Activated CD8-positive, alpha-beta memory T cell treated with anti-CD3 and anti-CD28 coated beads for 24 hours (primary cell): ENCODE results near the gene FAT2.
"Not testable (repeated sequence)": the region's sequence is repeated elsewhere in the genome, so short reads cannot be mapped to it uniquely, and the experiment has no call there.

ENCODE experiments used
- DNase-seq: peaks from one replicate; pipeline ENCODE4 v3.0.0-alpha.2; 2020

Gene FAT2

DNA sequence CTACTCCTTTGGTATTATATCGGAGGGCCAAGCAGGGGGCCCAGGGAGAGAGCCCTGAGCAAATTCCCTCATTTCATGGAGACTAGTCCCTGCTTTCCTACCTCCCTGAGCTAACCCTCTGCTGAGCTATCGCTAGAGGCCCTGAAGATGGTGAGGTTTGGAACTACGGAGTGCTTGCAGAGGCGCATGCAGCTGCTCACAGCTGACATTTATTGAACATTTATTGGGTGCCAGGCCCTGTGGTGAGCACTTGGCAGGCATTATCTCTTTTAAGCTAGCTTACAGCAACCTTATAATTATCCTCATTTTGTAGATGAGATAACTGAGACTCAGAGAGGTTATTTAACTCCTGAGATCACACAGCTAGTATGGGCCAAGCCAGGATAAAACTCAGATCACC, 9.8 kb downstream of the FAT2 start:
- no peak for DNase-seq

DNA sequence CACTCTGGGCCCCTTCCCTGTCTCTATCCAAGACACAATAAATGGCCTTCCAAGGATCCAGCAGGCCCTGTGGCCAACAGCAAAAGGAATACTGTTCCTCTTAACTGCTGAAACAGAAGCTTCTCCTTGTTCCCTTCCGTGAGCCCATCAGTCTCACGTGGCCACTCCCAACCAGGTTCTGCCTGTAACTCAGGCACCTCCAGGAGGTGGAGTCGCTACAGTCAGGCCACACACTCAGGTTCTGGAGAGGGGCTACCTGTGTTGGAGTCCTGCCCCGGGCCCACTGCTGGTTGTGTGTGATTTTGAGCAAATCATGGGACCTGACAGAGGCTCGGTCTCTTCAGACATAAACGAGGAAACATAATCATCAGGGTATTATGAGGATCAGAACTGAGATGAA, 10.3 kb downstream of the FAT2 start:
- DNase-seq, result no peak

DNA sequence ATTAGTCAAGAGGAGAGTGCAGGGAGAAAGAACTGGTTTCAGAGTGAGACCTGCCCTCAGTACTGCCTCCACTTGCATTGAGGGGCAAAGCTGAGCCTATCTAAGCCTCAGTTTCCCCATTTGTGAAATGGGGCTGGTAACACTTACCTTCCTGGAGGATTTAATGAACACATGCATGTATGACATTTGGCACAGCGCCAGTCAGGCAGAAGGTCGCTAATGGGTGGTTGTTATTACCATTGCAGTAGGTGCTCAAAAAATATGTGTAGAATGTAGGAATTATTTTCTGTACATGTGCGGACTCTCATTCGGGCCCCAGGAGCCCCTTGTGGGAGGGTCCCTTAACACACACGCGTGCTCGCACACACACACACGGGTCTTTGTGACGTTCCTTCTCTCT, 10.9 kb downstream of the FAT2 start:
- no peak for DNase-seq

DNA sequence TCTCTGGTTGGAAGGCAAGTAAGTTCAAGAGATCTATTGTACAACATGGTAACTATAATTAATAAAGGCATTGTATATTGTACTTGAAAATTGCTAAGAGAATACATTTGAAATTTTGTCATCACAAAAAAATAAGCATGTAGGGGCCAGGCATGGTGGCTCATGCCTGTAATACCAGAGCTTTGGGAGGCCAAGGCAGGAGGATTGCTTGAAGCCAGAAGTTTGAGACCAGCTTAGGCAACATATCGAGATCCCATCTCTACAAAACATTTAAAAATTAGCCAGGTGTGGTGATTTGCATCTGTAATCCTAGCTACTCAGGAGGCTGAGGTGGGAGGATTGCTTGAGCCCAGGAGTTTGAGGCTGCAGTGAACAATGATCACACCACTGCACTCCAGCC, 12.0 kb downstream of the FAT2 start:
- DNase-seq, result not testable (repeated sequence)

DNA sequence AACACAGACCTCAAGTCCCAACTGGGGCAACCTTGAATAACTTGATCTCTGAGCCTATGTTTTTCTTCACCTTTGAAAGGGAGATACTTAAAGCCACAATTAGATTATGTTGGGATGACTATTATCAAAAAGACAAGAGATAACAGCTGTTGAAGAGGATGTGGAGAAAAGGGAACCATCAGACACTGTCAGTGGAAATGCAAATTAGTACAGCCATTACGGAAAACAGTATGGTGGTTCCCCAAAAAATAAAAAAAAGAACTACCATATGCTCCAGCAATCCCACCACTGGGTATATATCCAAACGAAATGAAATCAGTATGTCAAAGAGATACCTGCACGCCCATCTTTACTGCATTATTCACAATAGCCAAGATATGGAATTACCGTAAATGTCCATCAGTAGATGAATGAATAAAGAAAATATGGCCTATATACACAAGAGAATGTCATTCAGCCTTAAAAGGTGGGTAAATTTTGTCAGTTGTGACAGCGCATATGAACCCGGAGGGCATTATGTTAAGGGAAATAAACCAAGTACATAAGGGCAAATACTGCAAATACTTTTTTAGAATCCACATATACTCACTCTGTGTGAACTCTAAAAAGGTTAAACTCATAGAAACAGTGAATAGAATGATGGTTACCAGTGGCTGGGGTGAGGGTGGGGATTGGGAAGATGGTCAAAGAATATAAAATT, 12.7 kb downstream of the FAT2 start:
- DNase-seq, result no peak

DNA sequence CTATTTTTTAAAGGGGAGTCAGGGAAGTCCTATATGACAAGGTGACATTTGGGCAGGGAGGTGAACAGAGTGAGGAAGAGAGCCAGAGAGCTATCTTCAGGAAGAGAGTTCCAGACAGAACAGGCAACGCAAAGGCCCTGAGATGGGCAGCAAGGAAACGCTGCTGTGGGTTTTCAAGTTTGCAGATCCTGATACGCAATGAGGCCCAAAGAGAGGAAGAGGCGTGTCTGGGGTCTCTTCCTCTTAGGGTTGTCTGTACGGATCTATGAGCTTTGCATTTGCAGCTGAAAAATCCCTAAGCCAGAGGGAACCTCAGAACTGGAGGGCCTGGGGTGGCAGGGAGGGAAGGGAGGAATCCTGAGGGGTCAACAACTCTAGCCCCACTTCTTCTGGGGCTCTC, 13.6 kb downstream of the FAT2 start:
- DNase-seq, result no peak

DNA sequence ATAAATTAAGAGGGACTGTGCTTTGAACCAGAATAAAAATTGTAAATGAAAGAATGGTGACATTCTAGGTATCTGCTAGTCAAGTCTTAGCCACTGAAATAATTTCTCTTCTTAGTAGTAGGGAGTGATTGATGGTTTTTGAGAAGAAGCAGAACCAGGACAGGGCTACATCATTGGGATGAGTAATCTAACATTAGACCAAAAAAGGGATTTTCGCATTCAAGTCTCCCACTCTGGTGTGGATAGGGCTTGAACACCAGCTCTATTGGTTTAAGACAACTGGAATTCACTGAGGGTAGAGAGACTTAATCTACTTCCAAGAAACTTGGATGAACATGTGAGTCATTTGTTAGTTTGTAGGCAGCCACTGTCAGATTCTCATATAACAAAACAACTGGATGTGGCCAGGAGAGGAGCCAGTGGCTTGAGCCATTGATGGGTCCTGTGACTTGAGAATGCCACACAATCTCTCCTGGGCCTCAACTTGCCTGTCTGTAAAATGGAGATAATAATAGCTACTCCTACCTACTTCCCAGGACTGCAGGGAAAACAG, 16.6 kb downstream of the FAT2 start:
- no peak for DNase-seq

DNA sequence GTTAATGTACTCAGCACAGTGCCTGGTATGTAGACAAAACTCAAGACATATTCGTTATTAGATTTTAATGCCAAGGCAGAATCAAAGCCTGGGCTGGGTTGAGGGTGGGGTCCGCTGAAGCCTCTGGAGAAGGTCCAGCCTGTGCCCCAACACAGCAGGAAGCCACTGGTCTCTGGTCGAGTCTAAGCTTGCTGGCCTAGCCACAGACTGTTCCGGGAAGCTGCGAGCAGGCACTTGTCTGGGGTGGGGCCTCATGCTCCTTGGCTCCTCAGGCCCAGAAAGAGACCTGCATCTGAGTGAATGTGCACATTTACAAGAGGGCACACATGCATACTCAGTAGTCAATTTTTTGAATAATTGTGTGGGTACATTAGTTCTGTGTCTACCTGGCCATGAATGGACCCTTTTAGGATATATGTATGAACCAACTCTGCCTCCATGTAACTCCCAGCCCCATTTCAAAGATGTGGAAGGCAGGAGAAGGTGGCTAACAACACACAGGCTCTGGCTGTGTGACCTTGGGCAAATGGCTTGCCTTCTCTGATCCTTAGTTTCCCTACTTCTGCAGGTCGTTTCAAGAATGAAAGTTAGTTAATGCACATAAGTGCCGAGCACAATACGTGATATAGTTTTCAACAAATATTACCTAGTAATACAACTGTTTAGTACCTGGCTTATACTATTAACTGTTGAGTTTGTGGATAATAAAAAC, 18.3 kb downstream of the FAT2 start:
- no peak for DNase-seq

DNA sequence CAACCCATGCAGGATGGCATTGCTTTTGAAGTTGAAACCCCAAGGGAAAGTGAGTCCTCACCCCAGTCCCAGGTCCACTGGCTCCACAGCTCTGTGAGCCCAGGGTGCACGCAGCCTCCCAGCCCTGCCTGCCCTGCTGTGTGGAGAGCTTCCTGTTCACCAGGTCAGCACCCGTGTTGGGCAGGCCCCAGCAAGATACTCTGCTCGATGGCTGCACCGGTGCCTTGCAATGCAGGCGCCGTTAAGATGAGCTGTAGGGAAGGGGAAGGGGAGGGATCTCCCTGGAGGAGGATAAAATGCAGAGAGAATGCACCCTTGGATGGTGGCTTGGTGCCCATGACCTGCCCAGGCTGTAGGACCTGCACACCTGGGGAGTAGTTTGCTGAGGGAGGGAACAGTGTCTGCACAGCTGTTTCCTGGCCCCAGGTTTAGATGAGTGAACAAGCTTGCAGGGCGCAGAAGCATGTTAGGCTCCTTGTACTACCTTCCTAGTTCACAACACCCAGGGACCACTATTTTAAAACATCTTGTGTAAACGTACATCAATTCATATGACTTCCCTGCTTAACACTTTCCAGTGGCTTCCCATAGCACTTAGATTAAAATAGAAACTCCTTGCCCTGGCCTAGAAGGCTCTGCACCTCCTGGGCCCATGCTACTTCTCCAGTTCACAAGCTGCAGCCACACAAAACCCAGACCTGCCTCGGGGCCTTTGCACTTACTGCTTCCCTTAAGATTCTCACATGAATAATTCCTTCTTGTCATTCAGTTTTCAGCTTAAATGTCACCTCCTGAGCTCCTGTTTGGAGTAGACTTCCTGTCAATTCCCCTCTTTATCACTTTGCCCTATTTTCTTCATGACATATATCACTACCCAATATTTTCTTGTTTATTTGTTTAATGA, 19.6 kb downstream of the FAT2 start:
- no peak for DNase-seq

DNA sequence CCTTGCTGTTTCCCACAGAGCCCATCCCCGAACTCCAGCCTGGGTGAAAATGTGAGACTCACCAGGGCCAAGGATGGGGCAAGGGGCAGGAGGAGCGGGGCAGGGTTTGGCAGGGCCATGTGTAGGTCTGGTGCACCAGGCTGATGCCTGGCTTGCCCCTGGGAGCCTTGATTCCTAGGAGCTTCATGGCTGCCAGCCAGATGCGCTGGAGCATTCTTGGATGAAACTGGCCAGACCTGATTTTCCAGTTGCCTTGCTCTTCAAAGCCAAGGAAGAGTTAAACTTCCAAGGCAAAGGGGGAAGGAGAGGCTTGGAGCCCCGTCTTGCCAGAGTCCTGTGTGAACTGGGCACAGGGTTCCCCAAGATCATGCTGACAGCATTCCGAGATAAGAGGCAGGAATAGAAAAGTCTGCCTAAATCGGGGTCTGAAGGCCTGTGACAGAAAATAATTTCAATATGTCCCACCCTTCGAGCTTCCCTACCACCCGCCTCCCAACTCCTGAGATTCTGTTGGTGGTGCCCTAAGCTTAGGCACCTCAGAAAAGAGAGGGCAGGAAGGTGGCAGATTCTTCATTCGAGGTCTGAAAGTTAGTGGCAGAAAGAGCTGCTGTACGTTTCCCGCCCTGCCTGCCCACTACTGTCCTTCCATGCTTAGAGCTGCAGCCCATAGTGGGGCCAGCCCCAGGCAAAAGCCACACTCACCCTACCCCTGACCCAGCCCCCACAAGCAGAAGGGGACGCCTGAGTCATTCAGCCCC, 20.4 kb downstream of the FAT2 start:
- no peak for DNase-seq

DNA sequence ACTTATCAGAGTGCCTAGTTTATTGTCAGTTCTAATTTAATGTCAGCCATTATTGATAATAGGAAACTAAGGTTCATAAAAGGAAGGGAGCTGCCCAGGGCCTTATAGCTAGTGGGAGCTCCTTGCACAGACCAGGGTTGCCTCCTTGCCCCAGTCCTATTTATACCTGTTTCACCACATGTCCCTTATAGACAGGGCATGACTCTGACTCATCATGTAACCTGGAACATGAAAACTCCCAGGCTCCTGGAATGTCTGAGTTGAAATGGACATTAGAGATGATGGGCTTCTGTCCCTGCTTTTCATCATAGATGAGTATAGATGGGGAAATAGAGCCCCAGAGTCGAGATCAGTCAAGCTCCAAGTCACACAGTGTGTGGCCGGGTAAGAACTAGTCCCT, 21.1 kb downstream of the FAT2 start:
- DNase-seq, result no peak

DNA sequence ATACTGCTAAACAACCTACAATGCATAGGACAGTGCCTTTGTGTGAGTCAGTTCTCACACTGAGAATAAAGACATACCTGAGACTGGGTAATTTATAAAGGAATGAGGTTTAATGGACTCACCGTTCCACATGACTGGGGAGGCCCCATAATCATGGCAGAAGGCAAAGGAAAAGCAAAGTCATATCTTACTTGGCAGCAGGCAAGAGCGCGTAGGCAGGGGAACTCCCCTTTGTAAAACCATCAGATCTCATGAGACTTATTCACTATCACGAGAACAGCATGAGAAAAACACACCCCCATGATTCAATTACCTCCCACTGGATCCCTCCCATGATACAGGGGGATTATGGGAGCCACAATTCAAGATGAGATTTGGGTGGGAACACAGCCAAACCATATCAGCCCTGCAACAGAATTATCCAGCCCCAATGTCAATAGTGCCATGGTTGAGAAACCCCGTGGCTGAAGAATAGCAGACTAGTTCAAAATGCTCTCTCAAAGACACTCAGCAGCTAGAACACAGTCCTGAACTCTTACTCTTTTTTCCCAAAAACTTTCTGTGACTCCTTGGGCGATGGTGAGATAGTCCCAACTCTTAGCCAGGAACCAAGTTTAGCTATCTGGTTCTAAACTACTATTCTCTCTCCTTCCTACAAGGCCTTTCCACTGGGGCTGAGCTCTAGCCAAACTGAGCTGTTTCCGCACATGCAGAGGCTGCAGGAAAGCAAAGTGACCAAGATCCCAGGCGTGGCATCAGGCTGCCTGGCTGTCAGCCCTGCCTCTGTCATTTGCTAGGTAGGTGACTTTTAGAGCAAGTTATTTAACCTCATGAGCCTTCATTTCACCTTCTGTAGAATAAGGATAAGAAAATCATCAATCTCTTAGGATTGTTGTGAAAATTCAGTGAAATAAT, 21.7 kb downstream of the FAT2 start:
- no peak for DNase-seq

DNA sequence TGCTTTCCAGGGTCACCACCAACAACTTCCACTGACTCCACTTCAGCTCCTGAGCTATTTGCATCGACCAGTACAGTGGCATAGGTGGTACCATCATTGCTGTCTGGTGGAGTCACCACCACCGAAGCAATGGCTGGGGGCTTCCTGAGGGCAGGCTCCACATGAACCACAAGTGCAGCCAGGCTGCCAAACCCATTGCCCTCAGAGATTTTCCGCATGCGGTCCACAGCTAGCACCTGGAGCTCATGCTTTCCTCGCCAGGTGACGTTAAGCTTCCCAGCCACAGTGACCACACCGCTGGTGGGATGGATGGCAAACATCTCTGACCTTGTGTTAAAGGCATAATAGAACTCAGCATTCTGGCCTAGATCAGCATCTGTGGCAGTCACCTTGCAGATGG, 23.1 kb downstream of the FAT2 start:
- DNase-seq, result no peak

DNA sequence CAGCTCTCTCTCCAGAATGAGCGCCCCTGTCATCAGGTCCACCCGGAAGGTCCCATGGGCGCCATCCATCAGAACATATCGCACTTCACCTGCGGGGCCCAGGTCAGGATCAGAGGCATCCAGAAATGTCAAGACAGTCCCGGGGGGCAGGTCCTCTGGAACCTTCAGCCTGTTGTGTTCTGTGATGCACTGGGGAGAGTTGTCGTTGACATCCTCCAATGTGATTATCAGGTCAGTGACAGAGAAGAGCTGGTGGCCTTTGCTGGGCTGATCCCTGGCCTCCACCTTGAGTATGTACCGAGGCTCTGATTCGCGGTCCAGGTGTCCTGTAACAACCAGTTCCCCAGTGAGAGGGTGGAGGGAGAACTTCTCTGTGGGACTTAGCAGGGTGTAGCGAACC, 25.2 kb downstream of the FAT2 start:
- no peak for DNase-seq

DNA sequence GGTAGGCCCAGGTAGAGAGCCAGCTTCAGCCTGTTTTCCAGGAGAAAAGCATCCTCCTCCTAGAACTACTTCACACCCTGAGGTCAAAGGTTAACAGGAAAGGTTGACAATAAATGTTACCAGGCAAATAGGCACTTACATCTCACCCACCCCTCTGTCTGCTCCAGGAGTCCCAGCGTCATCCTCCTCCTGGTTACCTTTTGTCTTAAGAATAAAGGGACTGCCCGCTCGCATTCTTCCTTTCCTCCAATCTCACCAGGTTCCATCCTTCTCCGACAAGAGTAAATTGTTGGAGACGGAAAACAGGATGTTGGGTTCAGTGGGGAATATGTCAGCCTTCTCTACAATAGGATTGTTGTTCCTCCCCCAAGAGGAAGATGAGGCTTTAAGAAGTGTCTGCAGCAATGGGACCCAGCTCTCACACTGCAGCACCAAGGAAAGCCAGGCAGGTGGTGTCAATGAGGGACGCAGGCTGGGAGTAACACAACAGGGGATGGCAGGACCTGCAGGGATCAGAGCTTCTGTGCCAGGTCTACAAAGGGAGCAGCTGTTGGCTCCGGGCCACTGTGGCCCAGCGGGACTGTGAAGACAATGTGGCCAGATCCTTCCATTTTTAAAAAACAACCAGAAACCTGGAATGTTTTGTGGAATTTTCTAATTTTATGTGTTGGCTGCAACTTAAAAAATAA, 29.0 kb downstream of the FAT2 start:
- DNase-seq, result no peak

DNA sequence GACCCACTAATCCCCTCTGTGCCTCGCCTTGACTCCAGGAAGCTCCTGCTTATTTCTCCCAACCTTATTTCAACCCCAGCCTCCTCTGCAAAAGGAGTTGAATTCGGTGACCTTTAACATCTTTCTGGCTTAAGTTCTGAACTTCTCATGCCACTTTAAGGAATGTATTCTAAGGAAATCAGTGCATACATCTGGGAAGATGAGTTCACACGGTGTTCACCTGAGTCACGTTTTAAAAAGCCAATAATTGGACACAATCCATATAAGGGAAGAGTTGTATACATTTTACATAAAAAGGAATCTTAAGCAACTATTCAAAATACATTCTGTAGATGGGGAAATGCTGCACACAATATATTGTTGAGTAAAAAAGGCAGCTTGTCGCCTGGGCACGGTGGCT, 33.2 kb downstream of the FAT2 start:
- no peak for DNase-seq

DNA sequence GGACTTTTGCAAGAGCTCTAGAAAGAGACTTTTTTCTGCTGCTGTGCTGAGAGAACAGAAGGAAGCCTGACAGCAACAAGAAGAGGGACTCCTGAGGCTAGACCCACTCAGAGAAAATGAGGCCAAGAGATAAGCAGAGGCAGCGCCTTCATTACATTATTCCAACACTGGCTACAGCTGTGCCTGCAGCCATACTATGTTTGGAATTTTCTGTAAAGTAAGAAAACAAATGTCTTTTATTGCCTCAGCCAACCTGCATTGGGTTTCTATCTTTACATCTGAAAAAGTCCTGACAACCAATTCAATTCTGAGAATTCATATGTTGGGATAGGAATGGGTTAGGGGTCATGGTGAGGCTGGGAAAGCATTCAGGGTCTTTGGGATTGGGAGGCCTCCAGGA, 33.7 kb downstream of the FAT2 start:
- DNase-seq, result no peak

DNA sequence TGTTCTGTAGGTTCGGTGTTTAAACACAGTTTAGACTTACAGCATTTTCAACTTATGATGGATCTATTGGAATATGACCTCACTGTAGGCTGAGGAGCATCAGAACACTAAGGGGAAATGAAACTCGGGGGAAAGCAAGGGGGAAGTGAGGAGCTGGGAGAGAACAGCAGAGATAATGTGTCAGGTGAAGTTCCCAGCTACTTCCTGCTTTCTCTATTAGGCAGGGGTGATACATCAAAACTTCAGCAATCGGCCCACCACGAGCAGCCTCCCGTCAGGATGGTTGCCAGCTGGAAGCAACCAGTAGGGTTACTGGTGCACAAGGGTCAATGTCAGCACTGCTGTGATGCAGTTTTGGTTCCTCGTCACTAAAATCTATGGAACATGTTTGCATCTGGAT, 34.3 kb downstream of the FAT2 start:
- DNase-seq, result no peak

DNA sequence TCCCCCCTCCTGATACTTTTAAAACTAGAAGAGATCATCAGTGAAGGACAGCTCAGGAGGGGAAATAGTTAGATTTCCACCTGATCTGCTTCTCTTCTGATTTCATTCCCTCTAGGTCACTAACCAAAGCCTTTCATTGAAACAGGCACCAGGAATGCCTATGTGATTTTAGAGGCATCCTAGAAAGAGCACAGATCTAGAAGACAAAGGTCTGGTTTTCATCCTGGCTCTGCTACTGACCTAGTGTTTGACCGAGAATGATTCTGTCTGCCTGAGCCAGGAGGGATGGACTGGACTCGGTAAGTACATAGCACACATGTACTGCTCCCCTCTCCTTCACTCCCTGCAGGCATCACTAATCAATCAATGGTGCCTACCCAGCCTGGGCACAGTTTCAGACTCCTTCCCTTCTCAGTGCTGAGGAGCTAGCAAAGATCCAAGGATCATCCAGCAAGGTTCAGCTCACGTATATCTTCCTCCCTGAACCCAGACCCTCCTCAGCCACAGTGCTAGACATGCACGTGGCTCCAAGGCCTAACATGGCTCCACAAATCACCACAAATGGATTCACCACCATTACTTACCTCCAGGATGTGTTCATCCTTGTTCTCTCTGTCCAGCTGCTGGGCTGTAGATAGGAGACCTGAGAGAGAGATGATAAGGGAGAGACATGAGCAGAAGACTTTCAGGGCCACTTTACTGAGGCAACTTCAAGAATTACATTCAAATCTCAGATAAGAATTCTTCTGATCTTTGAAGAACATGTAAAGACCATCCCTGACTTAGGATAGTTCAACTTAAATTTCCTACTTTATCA, 35.2 kb downstream of the FAT2 start:
- no peak for DNase-seq

DNA sequence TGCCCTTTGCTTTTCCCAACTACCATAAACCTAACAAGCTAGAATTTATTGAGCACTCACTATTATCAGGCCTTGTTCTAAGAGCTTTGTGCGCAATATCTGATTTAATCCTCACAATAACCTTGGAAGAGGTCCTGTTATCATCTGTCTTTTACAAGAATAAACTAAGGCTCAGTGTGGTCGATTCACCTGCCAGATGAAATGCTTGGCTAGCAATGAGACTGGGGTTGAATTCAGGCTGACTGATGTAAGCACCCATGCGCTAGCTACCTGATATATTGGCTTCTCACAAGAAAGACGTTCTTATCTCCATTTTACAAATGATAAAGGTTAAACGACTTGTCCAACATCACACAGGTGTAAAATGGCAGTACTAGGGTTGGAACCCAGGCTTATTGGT, 37.4 kb downstream of the FAT2 start:
- DNase-seq, result no peak
